HG03520 (cell line): ENCODE results near the gene SLFN14.
"Not testable (repeated sequence)": the region's sequence is repeated elsewhere in the genome, so short reads cannot be mapped to it uniquely, and the experiment has no call there.

Experiments used
- ATAC-seq: cut with Tn5 transposase; IDR thresholded peaks from one replicate; pipeline ENCODE4 v1.9.1; 2021; ENCODE audit warnings: mild to moderate bottlenecking, moderate library complexity; ENCODE audit not compliant: unreplicated experiment

Gene SLFN14

GRCh38 chr17:35559495-35560210 is 966 bp downstream of the SLFN14 start:
- ATAC-seq = no peak

GRCh38 chr17:35557353-35557752 is 3.3 kb downstream of the SLFN14 start:
- no peak for ATAC-seq

DNA sequence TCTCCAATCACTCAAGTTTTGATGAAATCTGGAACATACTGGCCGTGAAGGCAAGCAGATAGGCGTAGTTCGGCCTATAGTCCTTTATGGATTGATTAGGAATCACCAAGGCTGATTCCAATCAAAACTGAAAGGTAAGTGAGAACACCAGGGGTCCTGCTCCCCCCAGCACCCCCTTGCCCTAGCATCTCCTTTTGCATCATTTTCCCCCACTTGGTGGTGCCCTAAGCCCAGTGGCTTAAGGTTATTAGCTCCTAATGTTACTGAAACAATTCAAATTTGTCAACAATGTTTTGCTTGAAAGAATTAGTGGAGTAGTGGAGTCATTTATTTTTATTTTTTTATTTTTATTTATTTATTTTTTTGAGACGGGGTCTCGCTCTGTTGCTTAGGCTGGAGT is 4.9 kb downstream of the SLFN14 start:
- no peak for ATAC-seq

DNA sequence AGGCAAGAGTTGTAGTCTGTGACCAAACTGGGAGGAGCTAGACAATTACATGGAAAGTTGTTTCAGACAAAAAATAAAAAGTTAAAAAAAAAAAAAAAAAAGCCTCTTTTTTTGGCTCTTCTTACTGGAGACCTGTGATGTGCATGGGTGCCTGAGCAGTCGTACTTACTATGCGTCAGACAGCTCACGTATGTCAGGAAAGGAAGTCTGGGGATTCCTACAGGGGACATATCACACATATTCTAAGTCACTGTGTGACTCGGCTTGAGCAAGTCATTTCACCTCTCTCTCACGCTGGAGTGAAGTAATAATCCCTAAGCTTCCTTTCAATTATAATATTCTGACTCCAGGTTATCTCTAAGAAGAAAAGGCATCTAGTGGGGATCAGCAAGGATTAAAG is 6.0 kb downstream of the SLFN14 start:
- no peak for ATAC-seq

DNA sequence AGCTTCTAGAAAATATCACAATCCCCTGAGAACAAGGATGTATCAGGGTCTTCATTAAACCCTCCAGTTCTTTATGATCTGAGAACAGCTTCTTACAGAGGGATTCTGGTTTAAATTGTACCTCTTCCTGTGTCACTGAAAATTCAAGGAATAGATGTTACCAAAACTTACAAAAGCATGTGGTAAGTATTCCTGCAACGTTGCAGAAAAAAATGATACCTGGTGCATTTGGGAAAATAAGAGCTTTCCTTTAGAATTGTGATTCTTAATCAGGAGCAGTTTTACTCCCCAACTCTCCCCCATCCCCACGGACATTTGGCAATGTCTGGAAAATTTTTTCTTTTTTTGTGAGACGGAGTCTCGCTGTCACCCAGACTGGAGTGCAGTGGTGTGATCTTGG is 7.3 kb downstream of the SLFN14 start:
- no peak for ATAC-seq

- no peak for ATAC-seq
Observed at GRCh38 chr17:35548978-35549377, 11.6 kb downstream of the SLFN14 start.

GRCh38 chr17:35548208-35548810 is 12.3 kb downstream of the SLFN14 start:
- no peak for ATAC-seq

GRCh38 chr17:35546487-35546886 is 14.1 kb downstream of the SLFN14 start:
- no peak for ATAC-seq

DNA sequence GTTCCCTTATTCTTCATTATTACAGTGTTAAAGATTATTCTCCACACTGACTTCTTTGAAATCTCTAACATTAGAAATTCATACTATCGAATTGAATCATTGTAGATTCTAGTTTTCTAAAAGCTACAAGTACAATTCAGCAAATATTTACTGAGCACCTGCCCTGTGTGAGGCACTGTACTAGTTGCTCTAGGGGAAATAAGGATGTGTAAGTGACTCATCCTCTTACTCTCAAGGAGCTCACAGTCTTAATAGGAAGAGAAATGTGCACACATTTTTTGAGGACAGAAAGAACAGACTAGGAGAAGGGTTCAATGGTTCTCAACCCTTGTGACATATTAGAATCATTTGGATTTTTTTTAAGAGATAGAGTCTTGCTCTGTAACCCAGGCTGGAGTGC is 15.5 kb downstream of the SLFN14 start:
- no peak for ATAC-seq

DNA sequence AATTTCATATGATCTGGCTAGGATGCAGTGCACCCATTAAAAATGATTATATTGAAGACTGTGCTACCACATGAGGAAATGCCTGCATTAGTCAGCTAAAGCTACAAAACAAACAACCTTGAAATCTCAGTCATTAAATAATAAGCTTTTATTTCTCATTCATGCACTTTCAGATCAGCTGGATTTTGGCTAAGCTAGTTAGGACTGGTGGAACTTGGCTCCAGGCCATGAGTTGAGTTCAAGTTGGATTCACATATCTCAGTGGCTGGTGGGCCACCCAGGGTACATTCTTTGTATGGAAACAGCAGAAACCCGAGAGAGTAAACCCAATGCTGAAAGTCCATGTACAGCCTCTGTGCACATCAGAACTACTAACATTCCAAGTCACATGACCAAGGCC is 16.8 kb downstream of the SLFN14 start:
- ATAC-seq = no peak

DNA sequence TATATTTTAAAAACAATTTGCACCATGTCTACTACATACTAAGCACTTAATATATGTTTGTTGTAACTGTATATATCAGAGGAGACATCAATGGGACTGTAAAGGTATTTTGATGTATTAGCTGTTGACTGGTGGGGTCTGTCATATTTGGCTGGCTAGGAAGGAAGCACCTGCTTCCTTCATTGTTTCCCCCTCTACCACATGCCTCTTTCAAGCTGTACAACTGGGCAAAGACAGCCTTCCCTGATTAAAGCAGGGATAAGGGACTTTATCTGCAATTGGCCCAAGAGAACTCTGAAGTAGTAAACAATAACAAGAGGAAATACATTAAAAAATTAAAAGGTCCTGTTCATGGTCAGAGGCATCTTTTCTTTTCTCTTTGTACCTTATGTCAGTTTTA is 17.6 kb downstream of the SLFN14 start:
- no peak for ATAC-seq

DNA sequence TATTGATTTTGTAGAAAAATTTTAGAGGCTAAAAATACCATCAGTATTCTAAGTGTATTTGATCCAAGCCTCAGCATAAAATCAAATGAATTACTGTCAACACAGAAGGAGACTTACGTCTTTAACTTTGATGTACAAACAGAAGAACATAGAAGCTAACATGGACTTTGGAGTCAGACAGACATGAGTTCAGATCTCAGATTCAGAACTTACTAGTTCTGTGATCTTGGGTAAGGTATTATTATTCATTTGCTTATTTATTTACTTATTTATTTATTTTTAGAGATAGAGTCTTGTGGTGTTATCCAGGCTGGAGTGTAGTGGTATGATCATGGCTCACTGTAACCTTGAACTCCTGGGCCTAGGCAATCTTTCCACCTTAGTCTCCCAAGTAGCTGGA is 19.2 kb downstream of the SLFN14 start:
- ATAC-seq = no peak

DNA sequence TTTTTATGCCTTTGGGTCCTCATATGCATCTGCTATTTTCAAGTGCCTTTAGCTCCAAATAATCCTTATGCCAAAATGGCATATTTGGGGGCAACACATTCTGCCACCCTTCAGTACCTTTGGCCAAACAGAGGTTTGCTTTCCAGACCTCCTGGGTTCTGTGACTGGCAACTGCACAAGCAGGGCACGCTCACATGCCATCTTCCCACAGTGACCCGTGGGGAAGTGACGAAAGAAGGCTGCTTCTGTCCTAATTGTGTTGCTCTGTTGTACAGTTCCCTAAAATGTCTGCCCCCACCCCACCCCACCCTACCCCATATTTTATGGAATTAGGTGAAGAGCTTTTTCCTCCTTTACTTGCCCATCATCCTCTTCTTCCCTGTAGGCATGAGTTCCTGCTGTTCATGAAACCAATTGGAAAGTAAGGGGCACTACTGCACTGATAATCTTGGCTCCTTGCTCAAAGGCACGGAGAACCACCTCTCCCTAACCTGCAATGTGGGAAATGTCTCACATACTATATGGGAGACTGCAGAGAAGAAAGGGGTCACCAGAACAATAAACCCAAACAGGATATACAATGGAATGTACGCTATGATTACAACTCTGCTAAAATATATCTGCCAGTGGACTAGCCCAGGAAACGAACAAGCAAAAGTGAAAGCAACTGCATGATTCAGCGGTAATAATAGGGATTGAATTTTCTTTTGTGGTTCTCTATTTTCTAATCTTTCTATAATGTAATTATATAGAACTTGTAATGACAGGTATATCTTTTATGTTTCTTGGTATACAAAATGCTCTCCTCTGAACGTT is 19.8 kb downstream of the SLFN14 start:
- ATAC-seq = no peak

- ATAC-seq = no peak
Observed at GRCh38 chr17:35539659-35540026, 21.0 kb downstream of the SLFN14 start.

DNA sequence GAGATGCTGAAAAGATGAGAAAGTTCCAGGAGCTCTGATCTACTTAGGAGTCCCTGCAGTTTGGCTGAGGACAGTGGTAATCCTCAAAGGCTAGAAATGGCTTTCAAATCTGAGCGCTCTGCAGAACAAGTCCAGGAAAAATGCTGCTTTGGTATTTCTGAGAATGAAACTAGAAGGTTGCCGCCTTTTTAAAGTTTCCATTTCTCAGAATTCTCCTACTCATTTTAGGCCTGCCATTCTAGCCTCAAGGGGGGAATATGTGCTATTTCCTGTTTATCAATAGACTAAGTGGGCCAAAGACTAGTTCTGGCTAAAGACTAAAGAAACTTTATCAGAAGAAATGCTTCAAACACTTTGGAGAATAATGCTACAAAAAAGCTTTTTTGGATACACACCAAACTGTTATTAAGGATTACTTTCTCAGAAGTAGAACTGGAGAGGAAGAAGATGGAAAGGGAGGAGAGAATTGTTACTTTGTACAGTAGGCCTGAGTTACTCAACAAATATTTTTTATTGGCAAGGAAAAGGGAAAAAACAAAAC is 22.9 kb downstream of the SLFN14 start, which contains the start of gene SLFN12L:
Gene SLFN12L, minus strand, starts transcription at position 78 of the 541 bp plus-strand sequence. CDS start 15,314 bp downstream, outside the sequence.
- no peak for ATAC-seq

- ATAC-seq = no peak
Observed at GRCh38 chr17:35536664-35537171, 23.9 kb downstream of the SLFN14 start.

GRCh38 chr17:35535406-35535805 is 25.2 kb downstream of the SLFN14 start:
- not testable (repeated sequence) for ATAC-seq

DNA sequence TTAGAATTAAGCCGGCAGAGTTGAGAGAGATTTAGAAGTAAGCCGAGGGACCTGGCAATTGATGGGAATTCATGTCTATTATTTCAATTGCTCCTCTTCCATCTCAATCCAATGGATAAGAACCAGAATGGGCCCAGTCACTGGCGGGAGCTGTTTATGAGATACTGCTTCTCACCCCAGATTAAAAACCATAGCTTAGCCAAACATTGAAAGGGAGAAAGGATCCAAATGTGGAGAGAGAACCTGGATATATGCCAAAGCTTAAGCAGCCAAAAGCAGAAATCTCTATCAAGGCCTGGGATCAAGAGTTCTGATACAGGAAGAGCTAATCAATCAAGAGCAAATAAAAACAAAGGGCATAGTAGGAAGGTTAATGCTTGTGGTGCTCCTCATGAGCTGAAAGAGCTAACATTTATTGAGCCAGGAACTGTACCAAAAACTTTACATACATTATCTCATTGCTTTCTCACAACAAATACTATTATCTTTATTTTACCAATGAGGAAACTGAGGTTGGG is 26.0 kb downstream of the SLFN14 start:
- no peak for ATAC-seq

- no peak for ATAC-seq
Observed at GRCh38 chr17:35531160-35531559, 29.5 kb downstream of the SLFN14 start.

DNA sequence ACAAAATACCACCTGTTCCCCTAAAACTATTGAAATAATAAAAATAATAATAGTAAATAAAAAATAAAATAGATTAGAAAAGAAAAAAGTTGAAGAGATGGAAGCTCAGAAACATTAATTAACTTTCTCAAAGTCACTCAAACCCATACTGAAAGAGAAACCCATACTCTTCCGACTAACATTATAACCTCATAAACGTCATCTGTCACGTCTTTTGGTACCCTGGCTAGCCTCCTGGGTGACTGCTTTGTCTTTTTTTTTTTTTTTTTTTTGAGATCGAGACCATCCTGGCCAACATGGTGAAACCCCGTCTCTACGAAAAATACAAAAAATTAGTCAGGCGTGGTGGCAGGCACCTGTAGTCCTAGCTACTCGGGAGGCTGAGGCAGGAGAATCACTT is 30.8 kb downstream of the SLFN14 start:
- ATAC-seq = no peak

DNA sequence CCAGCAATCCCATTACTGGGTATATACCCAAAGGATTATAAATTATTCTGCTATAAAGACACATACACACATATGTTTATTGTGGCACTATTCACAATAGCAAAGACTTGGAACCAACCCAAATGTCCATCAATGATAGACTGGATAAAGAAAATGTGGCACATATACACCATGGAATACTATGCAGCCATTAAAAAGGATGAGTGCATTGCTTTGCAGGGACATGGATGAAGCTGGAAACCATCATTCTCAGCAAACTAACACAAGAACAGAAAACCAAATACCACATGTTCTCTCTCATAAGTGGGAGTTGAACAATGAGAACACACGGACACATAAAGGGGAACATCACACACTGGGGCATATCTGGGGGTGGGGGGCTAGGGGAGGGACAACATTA is 31.3 kb downstream of the SLFN14 start:
- ATAC-seq = not testable (repeated sequence)
